OCI-LY1 (cell line): ENCODE results near the gene AAMDC.
"Not testable (repeated sequence)": the region's sequence is repeated elsewhere in the genome, so short reads cannot be mapped to it uniquely, and the experiment has no call there.

Source experiments
- H2AFZ ChIP-seq: fragments of 200-600 bp; sonication (generic), shearing (Covaris generic); 2 replicates; pipeline ENCODE4 v1.6.0; 2014; ENCODE audit warnings: antibody characterized with exemption, mild to moderate bottlenecking, low read length
- H3F3A ChIP-seq: fragments of 200-600 bp; sonication (generic), shearing (Covaris generic); 2 replicates; pipeline ENCODE4 v1.6.0; 2014; ENCODE audit warnings: mild to moderate bottlenecking, antibody characterized with exemption, low read length, moderate library complexity; ENCODE audit not compliant: insufficient read depth
- H3K27ac ChIP-seq: fragments of 200-600 bp; sonication (generic); 2 replicates; pipeline ENCODE4 v1.5.1; 2014; ENCODE audit warnings: low read length, mixed run types, mild to moderate bottlenecking, low read depth; ENCODE audit not compliant: poor library complexity, severe bottlenecking
- H3K27me3 ChIP-seq: fragments of 200-600 bp; sonication (generic); 2 replicates; pipeline ENCODE4 v1.6.0; 2014; ENCODE audit warnings: antibody characterized with exemption, mild to moderate bottlenecking, low read length, moderate library complexity; ENCODE audit not compliant: insufficient read depth
- H3K36me3 ChIP-seq: fragments of 200-600 bp; sonication (generic); 2 replicates; pipeline ENCODE4 v1.6.1; 2014; ENCODE audit warnings: mild to moderate bottlenecking, antibody characterized with exemption, low read length, moderate library complexity, mixed read lengths; ENCODE audit not compliant: insufficient read depth
- H3K4me1 ChIP-seq: fragments of 200-600 bp; sonication (generic); 2 replicates; pipeline ENCODE4 v1.5.1; 2014; ENCODE audit warnings: mild to moderate bottlenecking, low read length, moderate library complexity; ENCODE audit not compliant: insufficient read depth, severe bottlenecking
- H3K4me2 ChIP-seq: fragments of 200-600 bp; sonication (generic), shearing (Covaris generic); 2 replicates; pipeline ENCODE4 v1.6.1; 2014; ENCODE audit warnings: low read length
- H3K4me3 ChIP-seq: fragments of 200-600 bp; sonication (generic); 2 replicates; pipeline ENCODE4 v1.5.1; 2014; ENCODE audit warnings: low read length, low read depth, mild to moderate bottlenecking, mixed read lengths; ENCODE audit not compliant: poor library complexity, severe bottlenecking
- H3K79me2 ChIP-seq: fragments of 200-600 bp; shearing (Covaris generic); 2 replicates; pipeline ENCODE4 v1.6.1; 2016; ENCODE audit warnings: mixed run types, low read length, mixed read lengths; ENCODE audit not compliant: insufficient read depth
- H3K9ac ChIP-seq: fragments of 200-600 bp; sonication (generic), shearing (Covaris generic); 2 replicates; pipeline ENCODE4 v1.6.1; 2014; ENCODE audit warnings: mild to moderate bottlenecking, low read length, mixed read lengths
- H3K9me2 ChIP-seq: fragments of 200-600 bp; sonication (generic), shearing (Covaris generic); 2 replicates; pipeline ENCODE4 v1.6.1; 2014; ENCODE audit warnings: low read depth, mild to moderate bottlenecking, low read length, mixed read lengths
- H3K9me3 ChIP-seq: fragments of 200-600 bp; shearing (Covaris generic); 2 replicates; pipeline ENCODE4 v1.6.1; 2014; ENCODE audit warnings: low read length, mixed read lengths
- H4K20me1 ChIP-seq: fragments of 200-600 bp; sonication (generic), shearing (Covaris generic); 2 replicates; pipeline ENCODE4 v1.6.0; 2016; ENCODE audit warnings: mild to moderate bottlenecking, low read length; ENCODE audit not compliant: insufficient read depth
- CTCF ChIP-seq: fragments of 200-600 bp; sonication (generic), shearing (Covaris generic); IDR thresholded peaks from 2 replicates; pipeline ENCODE4 v1.5.1; 2017; ENCODE audit warnings: mild to moderate bottlenecking, antibody characterized with exemption, low read length, moderate library complexity, mixed read lengths
- EZH2 ChIP-seq: fragments of 200-600 bp; sonication (generic), shearing (Covaris generic); IDR thresholded peaks from 2 replicates; pipeline ENCODE4 v1.8.0; 2017; ENCODE audit warnings: borderline replicate concordance, mixed run types, mild to moderate bottlenecking, antibody characterized with exemption, low read length, moderate library complexity, mixed read lengths

The AAMDC gene

GRCh38 chr11:77851503-77851902 lies 30.6 kb downstream of the AAMDC start:
- peaks cover 11% of the 10 kb centered on the region for H3K9me3 ChIP-seq
- H3K9ac ChIP-seq: no peak overlapping the region
- H3F3A ChIP-seq: no peaks in the 10 kb centered on the region
- TF ChIP-seq EZH2 (no peak), CTCF (no peak)
- no peak overlapping the region for H3K4me2 ChIP-seq
- H3K9me2 ChIP-seq: no peaks in the 10 kb centered on the region
- H3K27me3 ChIP-seq: no peaks in the 10 kb centered on the region
- no peak overlapping the region for H2AFZ ChIP-seq
- H4K20me1 ChIP-seq: no peaks in the 10 kb centered on the region
- no peaks in the 10 kb centered on the region; the same call in 1 of the 2 replicates for H3K36me3 ChIP-seq
- H3K4me1 ChIP-seq: no peaks in the 10 kb centered on the region
- H3K79me2 ChIP-seq: no peaks in the 10 kb centered on the region
- H3K4me3 ChIP-seq: no peak overlapping the region
- no peak overlapping the region for H3K27ac ChIP-seq

GRCh38 chr11:77854838-77855237 lies 33.9 kb downstream of the AAMDC start:
- Histone ChIP-seq H3K79me2 (no peaks in the 10 kb centered on the region), H4K20me1 (no peaks in the 10 kb centered on the region), H3K9me3 (peaks cover 11% of the 10 kb centered on the region), H3K9me2 (no peaks in the 10 kb centered on the region), H2AFZ (no peak overlapping the region), H3K4me1 (no peaks in the 10 kb centered on the region), H3K27ac (no peak overlapping the region), H3F3A (no peaks in the 10 kb centered on the region), H3K4me3 (no peak overlapping the region), H3K9ac (no peak overlapping the region), H3K36me3 (no peaks in the 10 kb centered on the region; the same call in 1 of the 2 replicates), H3K27me3 (no peaks in the 10 kb centered on the region), H3K4me2 (no peak overlapping the region)
- TF ChIP-seq EZH2 (no peak), CTCF (no peak)

GRCh38 chr11:77857906-77858457 lies 37.0 kb downstream of the AAMDC start:
- not testable (repeated sequence) for H4K20me1 ChIP-seq, H3K27ac ChIP-seq, H3F3A ChIP-seq, H3K9me2 ChIP-seq, H3K4me2 ChIP-seq, H3K9me3 ChIP-seq, H3K36me3 ChIP-seq, H3K27me3 ChIP-seq, H3K4me1 ChIP-seq, H3K9ac ChIP-seq, H3K4me3 ChIP-seq, H2AFZ ChIP-seq, H3K79me2 ChIP-seq

GRCh38 chr11:77861444-77861843 lies 40.5 kb downstream of the AAMDC start:
- not testable (repeated sequence) for H3K27me3 ChIP-seq, H3K9ac ChIP-seq, H3K4me3 ChIP-seq, H3K4me1 ChIP-seq, H4K20me1 ChIP-seq, H3K79me2 ChIP-seq, H3K36me3 ChIP-seq, H2AFZ ChIP-seq, H3K9me3 ChIP-seq, H3F3A ChIP-seq, H3K27ac ChIP-seq, H3K9me2 ChIP-seq, H3K4me2 ChIP-seq
